HEK293 (cell line): ENCODE results near the gene UGT1A7.

ENCODE experiments used
- CTCF ChIA-PET: fragments of 350-600 bp; formaldehyde crosslinking; extraction: SDS; loops from one replicate; lab custom pipeline; 2021; ENCODE audit warnings: antibody characterized with exemption; lab: Yijun Ruan, JAX
- POLR2A ChIA-PET: fragments of 300-600 bp; formaldehyde crosslinking; extraction: SDS; loops from one replicate; lab custom pipeline; 2020; ENCODE audit warnings: antibody characterized with exemption, inconsistent platforms; lab: Yijun Ruan, JAX
- H3K27ac ChIP-seq: fragments of 200-500 bp; sonication (Bioruptor generic); 2 replicates; pipeline ENCODE4 v1.5.1; 2014; ENCODE audit warnings: low read depth, low read length, control low read depth, inconsistent platforms; ENCODE audit errors: extremely low read depth
- H3K36me3 ChIP-seq, 2 experiments: fragments of 200-500 bp in 1 of 2; sonication (Bioruptor generic) in 1 of 2; 1 replicate in 1 of 2; 2 replicates in 1 of 2; pipeline ENCODE4 v1.5.1; 2014 to 2017; ENCODE audit warnings: inconsistent platforms in 2 of 2, low read length in 2 of 2; ENCODE audit not compliant: control insufficient read depth in 2 of 2, insufficient read depth in 1 of 2
- H3K4me1 ChIP-seq: fragments of 200-500 bp; sonication (Bioruptor generic); 2 replicates; pipeline ENCODE4 v1.5.1; 2014; ENCODE audit warnings: mild to moderate bottlenecking, low read length, inconsistent platforms; ENCODE audit not compliant: control insufficient read depth, insufficient read depth
- H3K4me3 ChIP-seq: 2 replicates; pipeline ENCODE4 v1.5.1; 2011; ENCODE audit warnings: low read depth, mild to moderate bottlenecking, control low read depth, low read length, moderate library complexity
- H3K9me3 ChIP-seq: fragments of 200-500 bp; sonication (Bioruptor generic); 2 replicates; pipeline ENCODE4 v1.5.1; 2014; ENCODE audit warnings: low read depth, low read length, inconsistent platforms; ENCODE audit not compliant: control insufficient read depth, insufficient read depth
- GFI1B ChIP-seq: fragments of 450-650 bp; formaldehyde crosslinking; IDR thresholded peaks from 2 replicates; pipeline ENCODE4 v1.5.1; 2016; ENCODE audit warnings: missing biosample characterization, missing genetic modification characterization
- GLIS2 ChIP-seq: fragments of 450-650 bp; formaldehyde crosslinking; IDR thresholded peaks from 2 replicates; pipeline ENCODE4 v1.5.1; 2016; ENCODE audit warnings: missing biosample characterization, missing genetic modification characterization
- HIC1 ChIP-seq: fragments of 450-650 bp; formaldehyde crosslinking; IDR thresholded peaks from 2 replicates; pipeline ENCODE4 v1.5.1; 2016; ENCODE audit warnings: missing biosample characterization, missing genetic modification characterization
- KLF9 ChIP-seq: fragments of 450-650 bp; formaldehyde crosslinking; IDR thresholded peaks from 2 replicates; pipeline ENCODE4 v1.5.1; 2016; ENCODE audit warnings: missing biosample characterization, missing genetic modification characterization, low read depth
- PRDM10 ChIP-seq: fragments of 450-650 bp; formaldehyde crosslinking; IDR thresholded peaks from 2 replicates; pipeline ENCODE4 v1.5.1; 2016; ENCODE audit warnings: missing biosample characterization, missing genetic modification characterization
- REST ChIP-seq: fragments of 450-650 bp; formaldehyde crosslinking; IDR thresholded peaks from 2 replicates; pipeline ENCODE4 v1.5.1; 2016; ENCODE audit warnings: missing biosample characterization, missing genetic modification characterization
- SP7 ChIP-seq: fragments of 450-650 bp; formaldehyde crosslinking; IDR thresholded peaks from 2 replicates; pipeline ENCODE4 v1.5.1; 2016; ENCODE audit warnings: missing biosample characterization, missing genetic modification characterization
- ZBTB17 ChIP-seq: fragments of 450-650 bp; formaldehyde crosslinking; IDR thresholded peaks from 2 replicates; pipeline ENCODE4 v1.5.1; 2016; ENCODE audit warnings: missing biosample characterization, missing genetic modification characterization
- ZBTB8A ChIP-seq: fragments of 450-650 bp; formaldehyde crosslinking; IDR thresholded peaks from 2 replicates; pipeline ENCODE4 v1.5.1; 2016; ENCODE audit warnings: missing biosample characterization, missing genetic modification characterization
- ZNF133 ChIP-seq: fragments of 450-650 bp; formaldehyde crosslinking; IDR thresholded peaks from 2 replicates; pipeline ENCODE4 v1.5.1; 2016; ENCODE audit warnings: missing biosample characterization, missing genetic modification characterization
- ZNF140 ChIP-seq: fragments of 450-650 bp; formaldehyde crosslinking; IDR thresholded peaks from 2 replicates; pipeline ENCODE4 v1.5.1; 2016; ENCODE audit warnings: missing biosample characterization, missing genetic modification characterization
- ZNF175 ChIP-seq: fragments of 450-650 bp; formaldehyde crosslinking; IDR thresholded peaks from 2 replicates; pipeline ENCODE4 v1.5.1; 2016; ENCODE audit warnings: missing biosample characterization, missing genetic modification characterization
- ZNF311 ChIP-seq: fragments of 450-650 bp; formaldehyde crosslinking; IDR thresholded peaks from 2 replicates; pipeline ENCODE4 v1.5.1; 2017; ENCODE audit warnings: missing biosample characterization, missing genetic modification characterization, borderline replicate concordance
- ZNF341 ChIP-seq: fragments of 450-650 bp; formaldehyde crosslinking; IDR thresholded peaks from 2 replicates; pipeline ENCODE4; 2016; ENCODE audit warnings: low read depth, missing biosample characterization, missing genetic modification characterization
- ZNF398 ChIP-seq: fragments of 450-650 bp; formaldehyde crosslinking; IDR thresholded peaks from 2 replicates; pipeline ENCODE4 v1.5.1; 2017; ENCODE audit warnings: missing biosample characterization, missing genetic modification characterization
- ZNF488 ChIP-seq: fragments of 450-650 bp; formaldehyde crosslinking; IDR thresholded peaks from 2 replicates; pipeline ENCODE4 v1.5.1; 2016; ENCODE audit warnings: missing biosample characterization, missing genetic modification characterization
- ZNF513 ChIP-seq: fragments of 450-650 bp; IDR thresholded peaks from 2 replicates; pipeline ENCODE4 v1.5.1; 2018; ENCODE audit warnings: missing biosample characterization, missing genetic modification characterization
- ZNF514 ChIP-seq: fragments of 450-650 bp; formaldehyde crosslinking; IDR thresholded peaks from 2 replicates; pipeline ENCODE4 v1.5.1; 2016; ENCODE audit warnings: missing biosample characterization, missing genetic modification characterization
- ZNF530 ChIP-seq: fragments of 450-650 bp; formaldehyde crosslinking; IDR thresholded peaks from 2 replicates; pipeline ENCODE4 v1.5.1; 2016; ENCODE audit warnings: low read depth, missing biosample characterization, missing genetic modification characterization
- ZNF596 ChIP-seq: fragments of 450-650 bp; IDR thresholded peaks from 2 replicates; pipeline ENCODE4 v1.5.0; 2018; ENCODE audit warnings: missing biosample characterization, mild to moderate bottlenecking, missing genetic modification characterization, moderate library complexity
- ZNF626 ChIP-seq: fragments of 450-650 bp; sonication (Bioruptor Pico); formaldehyde crosslinking; IDR thresholded peaks from 2 replicates; pipeline ENCODE4 v1.5.1; 2018; ENCODE audit warnings: missing biosample characterization, missing genetic modification characterization, inconsistent platforms
- ZNF645 ChIP-seq: fragments of 450-650 bp; formaldehyde crosslinking; IDR thresholded peaks from 2 replicates; pipeline ENCODE4; 2016; ENCODE audit warnings: missing biosample characterization, missing genetic modification characterization
- ZNF658 ChIP-seq: fragments of 450-650 bp; formaldehyde crosslinking; IDR thresholded peaks from 2 replicates; pipeline ENCODE4; 2016; ENCODE audit warnings: missing biosample characterization, missing genetic modification characterization
- ZSCAN23 ChIP-seq: fragments of 450-650 bp; formaldehyde crosslinking; IDR thresholded peaks from 2 replicates; pipeline ENCODE4 v1.5.1; 2016; ENCODE audit warnings: missing biosample characterization, missing genetic modification characterization

The UGT1A7 gene

GRCh38 chr2:233689031-233689430 is 7.3 kb downstream of the UGT1A7 start (continued):
- TF ChIP-seq PRDM10 (tag by site-specific recombination) (no peak), REST (no peak), ZNF311 (no peak), ZNF175 (tag by site-specific recombination) (no peak), GLIS2 (tag by site-specific recombination) (no peak), ZNF341 (no peak), ZNF626 (no peak), ZNF530 (tag by site-specific recombination) (no peak), SP7 (tag by site-specific recombination) (no peak), GFI1B (tag by site-specific recombination) (no peak), ZBTB8A (tag by site-specific recombination) (no peak), ZNF488 (tag by site-specific recombination) (no peak), ZSCAN23 (tag by site-specific recombination) (no peak), ZNF398 (tag by site-specific recombination) (no peak)

- H3K9me3 ChIP-seq = no peaks in the 10 kb centered on the region
- H3K36me3 ChIP-seq = no peaks in the 10 kb centered on the region
- H3K27ac ChIP-seq = no peak overlapping the region
- ChIA-PET POLR2A (no interaction called here), CTCF (interaction anchor here (1.8 kb wide), 1 partner anchor 22 kb away, joined by 5 read pairs; no protein-coding TSS in a partner anchor)
- H3K4me1 ChIP-seq = no peaks in the 10 kb centered on the region
- H3K4me3 ChIP-seq = no peak overlapping the region
- no peak for TF ChIP-seq ZNF596 (tag by site-specific recombination)
- no peak for TF ChIP-seq ZNF140 (tag by site-specific recombination)
- TF ChIP-seq ZNF658 = no peak
- no peak for TF ChIP-seq ZBTB17 (tag by site-specific recombination)
- no peak for TF ChIP-seq HIC1
- no peak for TF ChIP-seq ZNF133
- no peak for TF ChIP-seq ZNF645 (tag by site-specific recombination)
- TF ChIP-seq KLF9 (tag by site-specific recombination) = no peak
- no peak for TF ChIP-seq ZNF514
- no peak for TF ChIP-seq ZNF513
Observed at GRCh38 chr2:233689501-233689900, 7.8 kb downstream of the UGT1A7 start.
